ENCODE data around the gene KRT73. TPM values are rescaled to one million over a fixed set of nuclear protein-coding genes. Genes with fewer than 3 reads are reported as not detected.

The KRT73 gene
- total RNA-seq, 4 donors from 2014 or later: not detected

- intact Hi-C loops (cut with DNase I; ENCODE audit: low total_unique reads): no loop called here
- WGBS, 2 donors (ENCODE audit: low coverage in 1 of 2): 50 to 65% methylated on average over 1 to 7 of the region's 7 CpGs
Measured at GRCh38 chr12:52630008-52630500, 11.7 kb upstream of the KRT73 start.

DNA sequence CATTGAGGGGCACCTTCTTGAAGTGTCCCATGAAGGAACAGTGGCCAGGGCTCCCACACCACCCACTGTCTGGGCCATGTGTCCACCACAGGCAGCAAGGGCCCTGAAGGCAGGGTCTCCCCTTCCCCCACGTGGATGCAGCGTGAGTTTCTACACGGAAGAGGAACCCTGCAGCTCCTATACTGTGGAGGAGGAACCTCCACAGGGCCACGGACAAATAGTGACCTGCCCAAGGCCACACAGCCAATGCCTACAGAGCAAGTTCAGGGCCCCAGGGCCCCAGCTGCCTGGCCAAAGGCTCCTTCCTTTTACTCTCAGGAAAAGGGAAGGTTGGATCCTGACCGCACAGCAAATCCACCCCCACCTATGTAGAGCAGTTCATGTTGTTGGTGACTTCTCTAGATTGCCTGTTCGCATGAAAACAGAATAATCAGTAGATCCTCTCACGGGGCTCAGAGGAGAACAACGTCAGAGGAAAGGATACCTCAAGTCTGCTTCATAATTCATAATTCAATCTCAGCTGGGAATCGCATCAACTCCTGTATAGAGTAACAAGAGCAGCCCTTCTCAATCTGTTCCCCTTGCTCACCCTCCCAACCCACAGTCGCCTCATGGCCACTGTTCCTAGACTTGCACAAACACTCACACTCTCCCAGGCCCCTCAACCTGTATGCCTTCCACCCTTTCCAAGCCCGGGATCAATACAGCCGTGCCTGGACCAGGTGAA lies 11.1 kb upstream of the KRT73 start:
- in situ Hi-C loops (cut with MboI; ENCODE audit: low pct_ligation_motif_present in 1 of 4, low pct_unique_long_range_greater_than_20kb in 1 of 4, low sequenced_read_pairs in 3 of 4): no loop called here
- Histone ChIP-seq H3K4me1 (no peaks in the 10 kb centered on the region), H3K9me3 (no peaks in the 10 kb centered on the region), H3K27me3 (no peaks in the 10 kb centered on the region), H3K4me3 (no peak overlapping the region), H3K36me3 (no peaks in the 10 kb centered on the region), H3K27ac (no peak overlapping the region)
- intact Hi-C loops (cut with DNase I; ENCODE audit: low total_unique reads): loop anchor here (1.0 kb wide), 1 partner anchor 21 kb away; no protein-coding TSS in a partner anchor
- DNase-seq: no peak
- TF ChIP-seq EP300 (IDR thresholded peaks at IDR 0.05; ENCODE audit: low read depth): no peak
- no peak for TF ChIP-seq POLR2A (IDR thresholded peaks at IDR 0.05)
- TF ChIP-seq POLR2AphosphoS5 (IDR thresholded peaks at IDR 0.05): no peak
- no peak for TF ChIP-seq CTCF (IDR thresholded peaks at IDR 0.05)
- 75 to 77% methylated on average over 4 to 12 of the region's 12 CpGs for WGBS, 2 donors (ENCODE audit: low coverage in 1 of 2)

More at GRCh38 chr12:52630008-52630500, 11.7 kb upstream of the KRT73 start:
- no peaks in the 10 kb centered on the region for H3K36me3 ChIP-seq
- in situ Hi-C loops (cut with MboI; ENCODE audit: low pct_ligation_motif_present in 1 of 4, low pct_unique_long_range_greater_than_20kb in 1 of 4, low sequenced_read_pairs in 3 of 4): no loop called here
- no peaks in the 10 kb centered on the region for H3K4me1 ChIP-seq
- H3K27me3 ChIP-seq: no peaks in the 10 kb centered on the region
- H3K27ac ChIP-seq: no peak overlapping the region
- H3K4me3 ChIP-seq: no peak overlapping the region
- no peaks in the 10 kb centered on the region for H3K9me3 ChIP-seq
- TF ChIP-seq POLR2A (IDR thresholded peaks at IDR 0.05) (no peak), POLR2AphosphoS5 (IDR thresholded peaks at IDR 0.05) (no peak), EP300 (IDR thresholded peaks at IDR 0.05; ENCODE audit: low read depth) (no peak), CTCF (IDR thresholded peaks at IDR 0.05) (no peak)
- no peak for DNase-seq

- in situ Hi-C loops (cut with MboI; ENCODE audit: low pct_ligation_motif_present in 1 of 4, low pct_unique_long_range_greater_than_20kb in 1 of 4, low sequenced_read_pairs in 3 of 4): no loop called here
- DNase-seq: no peak
- Histone ChIP-seq H3K9me3 (no peaks in the 10 kb centered on the region), H3K36me3 (no peaks in the 10 kb centered on the region), H3K27me3 (no peaks in the 10 kb centered on the region), H3K4me3 (no peak overlapping the region), H3K27ac (no peak overlapping the region), H3K4me1 (no peaks in the 10 kb centered on the region)
- TF ChIP-seq POLR2AphosphoS5 (IDR thresholded peaks at IDR 0.05): no peak
- no peak for TF ChIP-seq CTCF (IDR thresholded peaks at IDR 0.05)
- TF ChIP-seq POLR2A (IDR thresholded peaks at IDR 0.05): no peak
- no peak for TF ChIP-seq EP300 (IDR thresholded peaks at IDR 0.05; ENCODE audit: low read depth)
- intact Hi-C loops (cut with DNase I; ENCODE audit: low total_unique reads): loop anchor here (1.0 kb wide), 1 partner anchor 21 kb away; no protein-coding TSS in a partner anchor
- WGBS, 2 donors (ENCODE audit: low coverage in 1 of 2): 100% methylated on average over 1 of the region's 2 CpGs
Measured at GRCh38 chr12:52628841-52629240, 10.5 kb upstream of the KRT73 start.

GRCh38 chr12:52628111-52628507 lies 9.8 kb upstream of the KRT73 start:
- Histone ChIP-seq H3K36me3 (no peaks in the 10 kb centered on the region), H3K4me3 (no peak overlapping the region), H3K27me3 (no peaks in the 10 kb centered on the region), H3K4me1 (no peaks in the 10 kb centered on the region), H3K27ac (no peak overlapping the region), H3K9me3 (no peaks in the 10 kb centered on the region)
- no peak for DNase-seq
- intact Hi-C loops (cut with DNase I; ENCODE audit: low total_unique reads) (no loop called here), in situ Hi-C loops (cut with MboI; ENCODE audit: low pct_ligation_motif_present in 1 of 4, low pct_unique_long_range_greater_than_20kb in 1 of 4, low sequenced_read_pairs in 3 of 4) (no loop called here)
- WGBS, 2 donors (ENCODE audit: low coverage in 1 of 2): 75% methylated on average over 4 of the region's 4 CpGs; no CpG with 5 or more reads in 1 of the 2 donors
- TF ChIP-seq EP300 (IDR thresholded peaks at IDR 0.05; ENCODE audit: low read depth): no peak
- no peak for TF ChIP-seq POLR2AphosphoS5 (IDR thresholded peaks at IDR 0.05)
- TF ChIP-seq POLR2A (IDR thresholded peaks at IDR 0.05): no peak
- TF ChIP-seq CTCF (IDR thresholded peaks at IDR 0.05): no peak

All from transverse colon (tissue), 4 donors.